GM19238 (cell line): ENCODE data around the gene TM4SF18.
"Not testable (repeated sequence)": the region's sequence is repeated elsewhere in the genome, so short reads cannot be mapped to it uniquely, and the experiment has no call there.

ENCODE experiments used
- DNase-seq: peaks from one replicate; pipeline ENCODE4 v3.0.0; 2011; ENCODE audit warnings: low spot score; ENCODE audit not compliant: insufficient read length

TM4SF18 gene

GRCh38 chr3:149333176-149333859 is at the start of gene TM4SF18:
Gene TM4SF18 (minus strand): TSS chr3:149333636. CDS start chr3:149333382, 254 bp downstream.
- no peak for DNase-seq

- no peak for DNase-seq
Observed at GRCh38 chr3:149382518-149382917, 49.1 kb upstream of the TM4SF18 start.

GRCh38 chr3:149382101-149382467 is 48.6 kb upstream of the TM4SF18 start:
- DNase-seq = no peak

GRCh38 chr3:149381173-149382100 is 48.0 kb upstream of the TM4SF18 start:
- DNase-seq = no peak

GRCh38 chr3:149380220-149380619 is 46.8 kb upstream of the TM4SF18 start:
- not testable (repeated sequence) for DNase-seq

- no peak for DNase-seq
Observed at GRCh38 chr3:149378478-149379309, 45.3 kb upstream of the TM4SF18 start.

- DNase-seq = no peak
Observed at GRCh38 chr3:149377408-149378364, 44.2 kb upstream of the TM4SF18 start, which contains the start of gene TM4SF1. Gene TM4SF1 (minus strand): TSS chr3:149377649. CDS start chr3:149377547, 102 bp downstream.

GRCh38 chr3:149376718-149377407 is 43.4 kb upstream of the TM4SF18 start:
- no peak for DNase-seq

- no peak for DNase-seq
Observed at GRCh38 chr3:149375501-149376196, 42.2 kb upstream of the TM4SF18 start.

GRCh38 chr3:149374793-149375500 is 41.5 kb upstream of the TM4SF18 start:
- no peak for DNase-seq

GRCh38 chr3:149374391-149374790 is 41.0 kb upstream of the TM4SF18 start:
- no peak for DNase-seq

GRCh38 chr3:149373235-149374125 is 40.0 kb upstream of the TM4SF18 start:
- DNase-seq = no peak

- DNase-seq = no peak
Observed at GRCh38 chr3:149371723-149372114, 38.3 kb upstream of the TM4SF18 start.

- no peak for DNase-seq
Observed at GRCh38 chr3:149371001-149371722, 37.7 kb upstream of the TM4SF18 start.

- DNase-seq = no peak
Observed at GRCh38 chr3:149369991-149370866, 36.8 kb upstream of the TM4SF18 start.
